Measurements from ENCODE around the gene ACSM3.

GRCh38 chr16:20801278-20801677 lies 37.5 kb downstream of the ACSM3 start:
- no peak for TF ChIP-seq CTCF (conservative IDR thresholded peaks at IDR 0.05; ENCODE audit: low read depth in 2 of 2)
- TF ChIP-seq POLR2AphosphoS5 (IDR thresholded peaks at IDR 0.05; ENCODE audit: low read depth): no peak
- TF ChIP-seq, protein P1, sequence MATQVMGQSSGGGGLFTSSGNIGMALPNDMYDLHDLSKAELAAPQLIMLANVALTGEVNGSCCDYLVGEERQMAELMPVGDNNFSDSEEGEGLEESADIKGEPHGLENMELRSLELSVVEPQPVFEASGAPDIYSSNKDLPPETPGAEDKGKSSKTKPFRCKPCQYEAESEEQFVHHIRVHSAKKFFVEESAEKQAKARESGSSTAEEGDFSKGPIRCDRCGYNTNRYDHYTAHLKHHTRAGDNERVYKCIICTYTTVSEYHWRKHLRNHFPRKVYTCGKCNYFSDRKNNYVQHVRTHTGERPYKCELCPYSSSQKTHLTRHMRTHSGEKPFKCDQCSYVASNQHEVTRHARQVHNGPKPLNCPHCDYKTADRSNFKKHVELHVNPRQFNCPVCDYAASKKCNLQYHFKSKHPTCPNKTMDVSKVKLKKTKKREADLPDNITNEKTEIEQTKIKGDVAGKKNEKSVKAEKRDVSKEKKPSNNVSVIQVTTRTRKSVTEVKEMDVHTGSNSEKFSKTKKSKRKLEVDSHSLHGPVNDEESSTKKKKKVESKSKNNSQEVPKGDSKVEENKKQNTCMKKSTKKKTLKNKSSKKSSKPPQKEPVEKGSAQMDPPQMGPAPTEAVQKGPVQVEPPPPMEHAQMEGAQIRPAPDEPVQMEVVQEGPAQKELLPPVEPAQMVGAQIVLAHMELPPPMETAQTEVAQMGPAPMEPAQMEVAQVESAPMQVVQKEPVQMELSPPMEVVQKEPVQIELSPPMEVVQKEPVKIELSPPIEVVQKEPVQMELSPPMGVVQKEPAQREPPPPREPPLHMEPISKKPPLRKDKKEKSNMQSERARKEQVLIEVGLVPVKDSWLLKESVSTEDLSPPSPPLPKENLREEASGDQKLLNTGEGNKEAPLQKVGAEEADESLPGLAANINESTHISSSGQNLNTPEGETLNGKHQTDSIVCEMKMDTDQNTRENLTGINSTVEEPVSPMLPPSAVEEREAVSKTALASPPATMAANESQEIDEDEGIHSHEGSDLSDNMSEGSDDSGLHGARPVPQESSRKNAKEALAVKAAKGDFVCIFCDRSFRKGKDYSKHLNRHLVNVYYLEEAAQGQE (IDR thresholded peaks at IDR 0.05; ENCODE audit: unreplicated experiment): no peak
